GM06990 (cell line): Measurements from ENCODE around the gene PPIC.
A peak's percentile ranks its signal among the peaks of the same experiment; 100 is the strongest.

ENCODE experiments used
- DNase-seq: peaks from one replicate; pipeline ENCODE4 v3.0.0-alpha.2; 2011; ENCODE audit not compliant: insufficient read length; ENCODE audit errors: extremely low read depth
- H3K27me3 ChIP-seq: replicated peaks from 2 replicates; pipeline ENCODE4 v1.6.0; 2011; ENCODE audit warnings: low read length; ENCODE audit not compliant: control insufficient read depth, insufficient read depth
- H3K36me3 ChIP-seq: 2 replicates; pipeline ENCODE4 v1.5.1; 2011; ENCODE audit warnings: low read length; ENCODE audit not compliant: control insufficient read depth, insufficient read depth
- H3K4me3 ChIP-seq: replicated peaks from 2 replicates; pipeline ENCODE4 v1.5.1; 2011; ENCODE audit warnings: low read depth, mild to moderate bottlenecking, control low read depth, low read length
- CTCF ChIP-seq: IDR thresholded peaks from 2 replicates; pipeline ENCODE4 v1.5.1; 2011; ENCODE audit warnings: low read length, control low read depth, mild to moderate bottlenecking, inconsistent platforms; ENCODE audit not compliant: insufficient read depth, poor library complexity, severe bottlenecking

PPIC gene

GRCh38 chr5:123036391-123037103 lies at the start of gene PPIC:
PPIC (minus strand) TSS chr5:123036725; CDS start chr5:123036625, 100 bp downstream.
- TF ChIP-seq CTCF: no peak
- H3K36me3 ChIP-seq: no peaks in the 10 kb centered on the region
- H3K4me3 ChIP-seq: peak within 1 kb of the TSS; percentile 63
- DNase-seq: peak; percentile 30
- H3K27me3 ChIP-seq: peaks cover 2% of the 10 kb centered on the region; the same call in 1 of the 2 replicates

GRCh38 chr5:123085638-123086286 lies 49.2 kb upstream of the PPIC start:
- no peak for DNase-seq
- H3K4me3 ChIP-seq: no peak overlapping the region
- H3K36me3 ChIP-seq: no peaks in the 10 kb centered on the region
- TF ChIP-seq CTCF: no peak
- H3K27me3 ChIP-seq: peaks cover 5% of the 10 kb centered on the region

- peaks cover 5% of the 10 kb centered on the region for H3K27me3 ChIP-seq
- no peak for DNase-seq
- H3K36me3 ChIP-seq: no peaks in the 10 kb centered on the region
- no peak overlapping the region for H3K4me3 ChIP-seq
- no peak for TF ChIP-seq CTCF
Observed at GRCh38 chr5:123084730-123085605, 48.4 kb upstream of the PPIC start.

GRCh38 chr5:123083298-123083697 lies 46.8 kb upstream of the PPIC start:
- no peak for DNase-seq
- H3K27me3 ChIP-seq: peaks cover 5% of the 10 kb centered on the region
- TF ChIP-seq CTCF: no peak
- no peak overlapping the region for H3K4me3 ChIP-seq
- no peaks in the 10 kb centered on the region for H3K36me3 ChIP-seq

- DNase-seq: no peak
- Histone ChIP-seq H3K27me3 (no peaks in the 10 kb centered on the region; the same call in none of the 2 replicates), H3K4me3 (no peak overlapping the region), H3K36me3 (no peaks in the 10 kb centered on the region)
- TF ChIP-seq CTCF: no peak
Observed at GRCh38 chr5:123080215-123080614, 43.7 kb upstream of the PPIC start.
